IMR-90 (cell line): ENCODE data around the gene RING1. TPM values are rescaled to one million over a fixed set of nuclear protein-coding genes. Genes with fewer than 3 reads are reported as not detected.

Experiments used
- ATAC-seq: fragments of 200-7000 bp; cut with Tn5 transposase; 2 replicates; pipeline ENCODE4 v1.9.1; 2020; ENCODE audit warnings: low read depth, mild to moderate bottlenecking, moderate library complexity
- BruUV-seq: library from RNA; stranded (reverse); fragments of 400-500 nt; replicated peaks from 2 replicates; lab custom pipeline; 2021; lab: Mats Ljungman, UMichigan
- CTCF ChIA-PET: fragments of 300-600 bp; formaldehyde crosslinking; extraction: SDS; loops from one replicate; lab custom pipeline; 2021; ENCODE audit warnings: antibody characterized with exemption; lab: Yijun Ruan, JAX
- POLR2A ChIA-PET: fragments of 300-600 bp; sonication (Branson Sonifier 250); formaldehyde crosslinking; loops from one replicate; lab custom pipeline; 2022; ENCODE audit warnings: antibody characterized with exemption; ENCODE audit not compliant: unreplicated experiment; lab: Charles Lee
- DNase-seq: peaks from one replicate; pipeline ENCODE4 v3.0.0; 2013
- H2AFZ ChIP-seq: replicated peaks from 2 replicates; pipeline ENCODE3; 2013; ENCODE audit warnings: low read length, mild to moderate bottlenecking; ENCODE audit not compliant: poor library complexity
- H2AK5ac ChIP-seq: 2 replicates; pipeline ENCODE4 v1.6.1; 2013; ENCODE audit warnings: low read depth, low read length, inconsistent platforms
- H2AK9ac ChIP-seq: replicated peaks from 2 replicates; pipeline ENCODE3; 2013; ENCODE audit warnings: mild to moderate bottlenecking, low read depth, low read length, moderate library complexity; ENCODE audit not compliant: poor library complexity
- H2BK120ac ChIP-seq: 2 replicates; pipeline ENCODE4 v1.6.1; 2013; ENCODE audit warnings: low read depth, low read length, inconsistent platforms
- H2BK15ac ChIP-seq: 3 replicates; pipeline ENCODE4 v1.6.1; 2013; ENCODE audit warnings: low read depth, low read length, inconsistent platforms
- H2BK20ac ChIP-seq: 2 replicates; pipeline ENCODE4 v1.6.1; 2013; ENCODE audit warnings: low read depth, mild to moderate bottlenecking, inconsistent platforms, low read length, moderate library complexity
- H2BK5ac ChIP-seq: 2 replicates; pipeline ENCODE4 v1.6.1; 2013; ENCODE audit warnings: mild to moderate bottlenecking, low read depth, low read length, inconsistent platforms; ENCODE audit not compliant: poor library complexity, severe bottlenecking
- H3K14ac ChIP-seq: replicated peaks from 2 replicates; pipeline ENCODE4 v1.6.1; 2013; ENCODE audit warnings: low read depth, low read length, inconsistent platforms
- H3K18ac ChIP-seq: 2 replicates; pipeline ENCODE4 v1.6.1; 2013; ENCODE audit warnings: low read depth, low read length, control low read depth
- H3K23ac ChIP-seq: 2 replicates; pipeline ENCODE4 v1.6.1; 2013; ENCODE audit warnings: low read depth, low read length, inconsistent platforms
- H3K27ac ChIP-seq: 2 replicates; pipeline ENCODE4 v1.5.1; 2013; ENCODE audit warnings: mild to moderate bottlenecking, control low read depth, low read length; ENCODE audit not compliant: insufficient read depth
- H3K27me3 ChIP-seq: 2 replicates; pipeline ENCODE4 v1.6.1; 2013; ENCODE audit warnings: low read length; ENCODE audit not compliant: control insufficient read depth, insufficient read depth
- H3K36me3 ChIP-seq: 2 replicates; pipeline ENCODE4 v1.6.1; 2013; ENCODE audit warnings: low read length, mixed read lengths; ENCODE audit not compliant: control insufficient read depth, insufficient read depth
- H3K4ac ChIP-seq: 2 replicates; pipeline ENCODE4 v1.6.1; 2013; ENCODE audit warnings: low read depth, low read length, inconsistent platforms
- H3K4me1 ChIP-seq: 2 replicates; pipeline ENCODE4 v1.6.1; 2013; ENCODE audit warnings: low read length, mixed read lengths; ENCODE audit not compliant: control insufficient read depth, insufficient read depth
- H3K4me2 ChIP-seq: 2 replicates; pipeline ENCODE4 v1.6.1; 2013; ENCODE audit warnings: low read depth, mild to moderate bottlenecking, control low read depth, low read length, moderate library complexity
- H3K4me3 ChIP-seq: 2 replicates; pipeline ENCODE4 v1.5.1; 2013; ENCODE audit warnings: low read depth, mild to moderate bottlenecking, control low read depth, low read length, moderate library complexity; ENCODE audit not compliant: insufficient read depth
- H3K56ac ChIP-seq: 2 replicates; pipeline ENCODE4 v1.6.1; 2013; ENCODE audit warnings: low read length, inconsistent platforms; ENCODE audit not compliant: insufficient read depth; ENCODE audit errors: extremely low read depth
- H3K79me1 ChIP-seq, 2 experiments: 2 replicates each; pipeline ENCODE4 v1.6.1; 2013; ENCODE audit warnings: low read length in 2 of 2, inconsistent platforms in 1 of 2, low read depth in 1 of 2
- H3K9ac ChIP-seq: 2 replicates; pipeline ENCODE4 v1.6.1; 2013; ENCODE audit warnings: low read depth, low read length, control low read depth
- H3K9me1 ChIP-seq: 2 replicates; pipeline ENCODE4 v1.6.1; 2013; ENCODE audit warnings: low read length, inconsistent platforms; ENCODE audit not compliant: insufficient read depth
- H3K9me3 ChIP-seq: 2 replicates; pipeline ENCODE4 v1.6.1; 2013; ENCODE audit warnings: low read length; ENCODE audit not compliant: control insufficient read depth, insufficient read depth
- H4K20me1 ChIP-seq: 2 replicates; pipeline ENCODE4 v1.6.1; 2013; ENCODE audit warnings: low read length, inconsistent platforms; ENCODE audit not compliant: insufficient read depth
- H4K5ac ChIP-seq: 2 replicates; pipeline ENCODE4 v1.6.1; 2013; ENCODE audit warnings: mild to moderate bottlenecking, low read depth, low read length, control low read depth
- H4K8ac ChIP-seq, 2 experiments: 2 replicates each; pipeline ENCODE4 v1.6.1; 2013; ENCODE audit warnings: low read depth in 2 of 2, low read length in 2 of 2, control low read depth in 1 of 2, inconsistent platforms in 1 of 2
- H4K91ac ChIP-seq: 2 replicates; pipeline ENCODE4 v1.6.1; 2013; ENCODE audit warnings: low read depth, low read length, inconsistent platforms; ENCODE audit not compliant: insufficient read depth
- CEBPB ChIP-seq: IDR thresholded peaks from 2 replicates; pipeline ENCODE4 v1.6.1; 2012; ENCODE audit warnings: low read depth, low read length, improper control_type of control experiment
- CHD1 ChIP-seq: IDR thresholded peaks from 2 replicates; pipeline ENCODE4 v1.6.1; 2012; ENCODE audit warnings: low read depth, low read length, improper control_type of control experiment
- MAZ ChIP-seq: IDR thresholded peaks from 2 replicates; pipeline ENCODE4 v1.6.1; 2012; ENCODE audit warnings: low read depth, mild to moderate bottlenecking, low read length, improper control_type of control experiment, moderate library complexity, borderline replicate concordance
- MXI1 ChIP-seq: IDR thresholded peaks from 2 replicates; pipeline ENCODE4 v1.6.1; 2012; ENCODE audit warnings: low read depth, mild to moderate bottlenecking, low read length, moderate library complexity, borderline replicate concordance
- NFE2L2 ChIP-seq: fragments of 150-350 bp; IDR thresholded peaks from 2 replicates; pipeline ENCODE4 v1.6.1; 2016; ENCODE audit warnings: low read depth, mild to moderate bottlenecking, low read length
- RAD21 ChIP-seq: IDR thresholded peaks from 2 replicates; pipeline ENCODE4 v1.6.1; 2012; ENCODE audit warnings: low read length, improper control_type of control experiment
- RFX5 ChIP-seq: IDR thresholded peaks from 2 replicates; pipeline ENCODE4 v1.8.0; 2012; ENCODE audit warnings: low read depth, mild to moderate bottlenecking, low read length, moderate library complexity
- USF2 ChIP-seq: fragments of 150-350 bp; IDR thresholded peaks from 2 replicates; pipeline ENCODE4 v1.6.1; 2017; ENCODE audit warnings: mild to moderate bottlenecking, antibody characterized with exemption, low read length, low read depth
- WGBS, 2 experiments: methylation state at CpG; one replicate each; pipeline versions ENCODE4 v1.1.5 to v1.1.7; 2013; ENCODE audit warnings: missing lambda C conversion rate in 2 of 2; ENCODE audit not compliant: insufficient read length in 1 of 2; ENCODE audit errors: extremely low coverage in 2 of 2; 5-methylcytosine and 5-hydroxymethylcytosine counted together
- dilution Hi-C: fragments of 300-500 bp; cut with HindIII; formaldehyde crosslinking; loops from one replicate; pipeline ENCODE4 v1.14.3; 2018; ENCODE audit warnings: low sequenced_read_pairs; ENCODE audit not compliant: unreplicated experiment
- in situ Hi-C: fragments of 300-500 bp; cut with MboI; formaldehyde crosslinking; loops from 3 replicates; pipeline ENCODE4 v1.14.3; 2019; ENCODE audit warnings: low sequenced_read_pairs, inconsistent platforms, mixed read lengths
- intact Hi-C: fragments of 100-400 bp; cut with micrococcal nuclease; formaldehyde crosslinking; loops from 2 replicates; pipeline ENCODE4 v1.10.0; 2022
- polyA plus RNA-seq, 3 experiments: library from polyadenylated mRNA; depleted of rRNA; stranded (reverse); fragments of >200 nt; gene quantifications; 2 replicates each; pipeline ENCODE4 v1.2.3, GENCODE V29; 2012; ENCODE audit warnings: low replicate concordance in 1 of 3
- total RNA-seq: library from RNA; depleted of rRNA; stranded (reverse); fragments of >200 nt; gene quantifications from 2 replicates; pipeline ENCODE4 v1.2.3, GENCODE V29; 2012

RING1 gene
- total and polyA plus RNA-seq, 2 of the 4 experiments (the other 2 are of a cell fraction) = 14.9 to 40.8 TPM

DNA sequence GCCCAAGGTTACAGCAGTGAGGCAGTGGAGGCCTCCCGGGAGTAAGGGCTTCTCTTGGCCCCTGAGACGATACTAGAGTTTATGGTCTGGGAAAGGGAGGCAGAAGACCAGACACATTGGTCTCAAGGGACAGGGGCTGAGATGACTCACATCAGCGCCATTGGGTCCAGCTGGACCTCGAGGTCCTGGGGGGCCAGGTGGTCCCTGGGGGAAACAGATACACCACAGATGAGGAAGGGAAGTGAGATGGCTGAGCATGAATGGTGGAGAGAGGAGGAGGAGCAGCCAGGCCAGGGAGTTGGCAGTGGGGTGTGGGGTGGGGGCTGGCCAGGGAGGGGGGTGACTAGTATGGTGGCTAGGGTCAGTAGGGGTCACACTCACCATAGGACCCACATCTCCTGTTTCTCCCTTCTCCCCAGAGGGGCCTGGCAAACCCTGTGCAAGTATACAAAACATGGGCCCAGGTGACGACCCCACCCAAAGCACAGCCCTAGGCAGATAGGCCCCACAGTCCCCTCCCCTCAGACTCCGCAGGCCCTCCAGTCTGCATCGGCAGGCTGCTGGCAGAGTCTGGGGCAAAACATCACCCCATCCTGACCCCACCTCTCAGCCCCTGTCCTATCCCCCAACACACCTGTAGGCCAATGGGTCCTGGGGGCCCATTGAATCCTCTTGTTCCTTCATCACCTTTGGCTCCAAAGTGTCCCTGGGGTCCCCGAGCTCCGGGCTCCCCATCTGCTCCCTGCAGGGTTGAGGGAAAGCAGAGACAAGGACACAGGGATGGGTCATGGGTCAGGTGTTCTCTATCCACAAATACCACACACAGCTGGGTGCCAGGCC, 37.9 kb upstream of the RING1 start:
- H3K4ac ChIP-seq = no peak overlapping the region
- no peaks in the 10 kb centered on the region for H3K4me1 ChIP-seq
- H3K4me3 ChIP-seq = no peak overlapping the region
- DNase-seq (no peak), ATAC-seq (no peak)
- ChIA-PET POLR2A (no interaction called here), CTCF (no interaction called here)
- peak overlapping the region; percentile 55 for H2AK9ac ChIP-seq
- H3K4me2 ChIP-seq = no peak overlapping the region
- H3K14ac ChIP-seq = no peak overlapping the region
- H2BK120ac ChIP-seq = no peak overlapping the region
- H4K20me1 ChIP-seq = no peaks in the 10 kb centered on the region
- no peak overlapping the region for H2BK5ac ChIP-seq
- no peak overlapping the region for H2BK20ac ChIP-seq
- H3K27ac ChIP-seq = no peak overlapping the region
- no peak overlapping the region for H4K5ac ChIP-seq
- H3K9me3 ChIP-seq = no peaks in the 10 kb centered on the region
- intact Hi-C loops (no loop called here), in situ Hi-C loops (no loop called here), dilution Hi-C loops (no loop called here)
- BruUV-seq = no TSS peak
- no peak overlapping the region for H3K9ac ChIP-seq
- TF ChIP-seq MXI1 (no peak), NFE2L2 (no peak), USF2 (no peak), RAD21 (no peak), CEBPB (no peak), RFX5 (no peak), CHD1 (no peak), MAZ (no peak)
- no peak overlapping the region for H3K18ac ChIP-seq
- H2AK5ac ChIP-seq = no peak overlapping the region; the same call in 1 of the 2 replicates
- no peak overlapping the region for H2BK15ac ChIP-seq
- H3K27me3 ChIP-seq = peaks cover 11% of the 10 kb centered on the region; the same call in 1 of the 2 replicates
- no peak overlapping the region for H3K56ac ChIP-seq
- H4K8ac ChIP-seq = no peak overlapping the region
- no peaks in the 10 kb centered on the region for H3K9me1 ChIP-seq
- WGBS, 2 experiments = 85% methylated on average over 2 of the region's 9 CpGs; no CpG with 5 or more reads in 1 of the 2 experiments
- H3K23ac ChIP-seq = no peak overlapping the region
- no peaks in the 10 kb centered on the region for H3K79me1 ChIP-seq
- no peaks in the 10 kb centered on the region for H3K36me3 ChIP-seq
- no peak overlapping the region for H2AFZ ChIP-seq
- H4K91ac ChIP-seq = no peak overlapping the region
